Measurements from ENCODE around the gene LHPP. TPM values are rescaled to one million over a fixed set of nuclear protein-coding genes. Genes with fewer than 3 reads are reported as not detected.

LHPP gene
- total and polyA plus RNA-seq, 9 donors: 4.3 to 19.9 (median 12.6) TPM

DNA sequence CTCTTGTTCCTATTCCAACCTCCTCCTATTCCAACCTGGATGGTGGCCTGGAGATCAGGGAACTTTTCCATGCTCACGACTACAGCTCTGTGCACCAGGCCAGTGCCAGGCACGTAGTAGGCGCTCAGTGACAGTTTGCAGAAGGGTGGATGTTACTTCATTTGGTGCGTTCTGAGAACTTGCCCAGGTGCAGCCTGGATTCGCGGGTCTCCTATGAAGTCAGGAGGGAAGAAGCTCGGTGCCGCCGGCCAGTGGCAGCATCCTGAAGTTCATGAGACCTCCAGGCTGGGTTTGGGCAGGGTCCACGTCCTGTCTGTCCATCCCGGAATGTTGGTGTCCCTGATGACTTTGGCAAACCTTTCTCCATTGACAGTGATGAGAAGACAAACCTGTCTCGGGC lies 21.3 kb downstream of the LHPP start:
- no peaks in the 10 kb centered on the region for H3K9me3 ChIP-seq
- H3K36me3 ChIP-seq: no peaks in the 10 kb centered on the region
- no peak for TF ChIP-seq EP300 (IDR thresholded peaks at IDR 0.05)
- no peak for TF ChIP-seq CTCF (IDR thresholded peaks at IDR 0.05)
- TF ChIP-seq POLR2A (IDR thresholded peaks at IDR 0.05): no peak
- DNase-seq: no peak
- H3K27ac ChIP-seq: no peak overlapping the region
- no peak overlapping the region for H3K4me3 ChIP-seq
- no peaks in the 10 kb centered on the region for H3K4me1 ChIP-seq (ENCODE audit: insufficient read depth)
- H3K27me3 ChIP-seq: no peaks in the 10 kb centered on the region
- WGBS, 3 donors: 84 to 93% (median 89%) methylated on average over 12 of the region's 12 CpGs
- intact Hi-C loops (cut with DNase I): no loop called here

DNA sequence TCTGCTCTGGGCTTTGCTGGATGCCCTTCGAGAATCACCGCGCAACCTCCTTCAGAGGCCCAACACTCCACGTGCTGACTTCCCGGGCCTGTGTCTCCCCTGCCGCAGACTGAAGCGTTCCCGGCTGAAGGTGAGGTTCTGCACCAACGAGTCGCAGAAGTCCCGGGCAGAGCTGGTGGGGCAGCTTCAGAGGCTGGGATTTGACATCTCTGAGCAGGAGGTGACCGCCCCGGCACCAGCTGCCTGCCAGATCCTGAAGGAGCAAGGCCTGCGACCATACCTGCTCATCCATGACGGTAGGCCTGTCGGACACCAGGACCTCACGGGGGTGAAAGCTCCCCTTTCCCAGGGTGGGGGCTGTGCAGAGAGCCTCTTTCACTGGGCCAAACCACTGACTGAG lies 22.4 kb downstream of the LHPP start:
- intact Hi-C loops (cut with DNase I): no loop called here
- no peaks in the 10 kb centered on the region for H3K27me3 ChIP-seq
- 94 to 97% (median 96%) methylated on average over 17 of the region's 17 CpGs for WGBS, 3 donors
- no peak for TF ChIP-seq EP300 (IDR thresholded peaks at IDR 0.05)
- no peak for TF ChIP-seq POLR2A (IDR thresholded peaks at IDR 0.05)
- no peaks in the 10 kb centered on the region for H3K36me3 ChIP-seq
- H3K4me3 ChIP-seq: no peak overlapping the region
- no peaks in the 10 kb centered on the region for H3K9me3 ChIP-seq
- no peak overlapping the region for H3K27ac ChIP-seq
- no peaks in the 10 kb centered on the region for H3K4me1 ChIP-seq (ENCODE audit: insufficient read depth)
- no peak for DNase-seq

GRCh38 chr10:124484661-124485060 lies 23.0 kb downstream of the LHPP start:
- no peak overlapping the region for H3K4me3 ChIP-seq
- H3K4me1 ChIP-seq (ENCODE audit: insufficient read depth): no peaks in the 10 kb centered on the region
- H3K27me3 ChIP-seq: no peaks in the 10 kb centered on the region
- 78 to 83% (median 80%) methylated on average over 2 of the region's 2 CpGs for WGBS, 3 donors
- DNase-seq: no peak
- no peak overlapping the region for H3K27ac ChIP-seq
- intact Hi-C loops (cut with DNase I): no loop called here
- H3K36me3 ChIP-seq: no peaks in the 10 kb centered on the region
- H3K9me3 ChIP-seq: no peaks in the 10 kb centered on the region
- TF ChIP-seq POLR2A (IDR thresholded peaks at IDR 0.05): no peak
- no peak for TF ChIP-seq CTCF (IDR thresholded peaks at IDR 0.05)
- no peak for TF ChIP-seq EP300 (IDR thresholded peaks at IDR 0.05)

- intact Hi-C loops (cut with DNase I): no loop called here
Measured at GRCh38 chr10:124486635-124487034, 25.0 kb downstream of the LHPP start.

DNA sequence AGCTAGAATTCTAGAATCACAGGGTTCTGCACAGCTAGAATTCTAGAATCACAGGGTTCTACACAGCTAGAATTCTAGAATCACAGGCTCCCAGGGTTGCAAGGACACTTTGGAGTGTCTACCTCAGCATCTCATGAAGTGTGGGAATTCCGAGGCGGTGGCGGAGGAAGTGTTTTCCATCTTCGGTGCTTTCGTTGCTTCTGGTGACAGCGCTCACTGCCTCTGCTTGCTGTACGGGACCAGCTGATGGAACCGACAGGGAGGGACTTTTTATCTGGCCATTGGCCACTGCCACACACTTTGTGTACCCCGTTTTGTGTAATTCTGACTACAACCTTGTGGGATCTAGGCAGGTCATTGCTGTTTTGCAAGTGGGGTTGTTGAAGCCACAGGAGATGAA lies 29.5 kb downstream of the LHPP start:
- no peak for DNase-seq
- Histone ChIP-seq H3K4me3 (no peak overlapping the region), H3K4me1 (ENCODE audit: insufficient read depth) (no peaks in the 10 kb centered on the region), H3K36me3 (no peaks in the 10 kb centered on the region), H3K27me3 (no peaks in the 10 kb centered on the region), H3K27ac (no peak overlapping the region), H3K9me3 (no peaks in the 10 kb centered on the region)
- 97 to 98% (median 98%) methylated on average over 9 of the region's 9 CpGs for WGBS, 3 donors
- intact Hi-C loops (cut with DNase I): no loop called here
- TF ChIP-seq POLR2A (IDR thresholded peaks at IDR 0.05) (no peak), CTCF (IDR thresholded peaks at IDR 0.05) (no peak), EP300 (IDR thresholded peaks at IDR 0.05) (no peak)

More at GRCh38 chr10:124486635-124487034, 25.0 kb downstream of the LHPP start:
- DNase-seq: no peak
- no peak overlapping the region for H3K4me3 ChIP-seq
- H3K9me3 ChIP-seq: no peaks in the 10 kb centered on the region
- WGBS, 3 donors: 92 to 96% (median 95%) methylated on average over 6 of the region's 6 CpGs
- H3K27ac ChIP-seq: no peak overlapping the region
- no peaks in the 10 kb centered on the region for H3K4me1 ChIP-seq (ENCODE audit: insufficient read depth)
- no peaks in the 10 kb centered on the region for H3K36me3 ChIP-seq
- no peak for TF ChIP-seq POLR2A (IDR thresholded peaks at IDR 0.05)
- TF ChIP-seq CTCF (IDR thresholded peaks at IDR 0.05): no peak
- no peak for TF ChIP-seq EP300 (IDR thresholded peaks at IDR 0.05)
- H3K27me3 ChIP-seq: no peaks in the 10 kb centered on the region
